Vagina (tissue), 2 donors: Measurements from ENCODE around the gene NKTR. TPM values are rescaled to one million over a fixed set of nuclear protein-coding genes. Genes with fewer than 3 reads are reported as not detected.
"Not testable (repeated sequence)": the region's sequence is repeated elsewhere in the genome, so short reads cannot be mapped to it uniquely, and the experiment has no call there.

Source experiments
- DNase-seq, 2 donors: peaks; one replicate each; pipeline ENCODE4 v3.0.0-alpha.2; 2017; ENCODE audit errors: extremely low spot score in 2 of 2
- H3K27ac ChIP-seq: fragments of 200-600 bp; sonication (generic); one replicate; pipeline ENCODE4 v1.5.1; 2019
- H3K27me3 ChIP-seq: fragments of 200-600 bp; sonication (generic); one replicate; pipeline ENCODE4 v1.5.1; 2019
- H3K36me3 ChIP-seq, 2 donors: fragments of 200-600 bp; sonication (generic); one replicate each; pipeline ENCODE4 v1.5.1; 2017 to 2019
- H3K4me1 ChIP-seq: fragments of 200-600 bp; sonication (generic); one replicate; pipeline ENCODE4 v1.5.1; 2019
- H3K4me3 ChIP-seq, 2 donors: fragments of 200-600 bp; sonication (generic); 1 replicate in 1 of 2; 2 replicates in 1 of 2; pipeline ENCODE4 v1.5.1; 2016 to 2019
- H3K9me3 ChIP-seq: fragments of 200-600 bp; sonication (generic); one replicate; pipeline ENCODE4 v1.5.1; 2019
- POLR2A ChIP-seq, 2 donors: fragments of 450-650 bp; IDR thresholded peaks; one replicate each; pipeline ENCODE4 v1.6.1; 2017; ENCODE audit warnings: antibody characterized with exemption in 2 of 2, mild to moderate bottlenecking in 2 of 2, moderate library complexity in 2 of 2
- POLR2AphosphoS5 ChIP-seq, 2 donors: sonication (generic); formaldehyde crosslinking; IDR thresholded peaks; one replicate each; pipeline ENCODE4 v1.9.0; 2017; ENCODE audit warnings: antibody characterized with exemption in 2 of 2, mild to moderate bottlenecking in 2 of 2, low read depth in 1 of 2; ENCODE audit not compliant: insufficient read depth in 1 of 2
- intact Hi-C: fragments of 100-400 bp; cut with DNase I; formaldehyde crosslinking; loops from one replicate; pipeline ENCODE4 v1.15.1; 2023
- total RNA-seq: library from RNA; depleted of rRNA; stranded (reverse); fragments of >200 nt; gene quantifications from one replicate; pipeline ENCODE4 v1.2.3, GENCODE V29; 2016
- TF ChIP-seq, protein P1 (sequence below), 3 experiments: fragments of 450-650 bp in 2 of 3; fragments of 200-600 bp in 1 of 3; sonication (generic) in 1 of 3; IDR thresholded peaks; one replicate each; pipeline ENCODE4 v1.5.1; 2017 to 2019; ENCODE audit warnings: antibody characterized with exemption in 3 of 3, mild to moderate bottlenecking in 2 of 3, moderate library complexity in 2 of 3

NKTR gene
- total RNA-seq, 1 donor from 2014 or later: 128 TPM

GRCh38 chr3:42578054-42578453, 22.4 kb upstream of the NKTR start:
- H3K27me3 ChIP-seq: no peaks in the 10 kb centered on the region
- no peak overlapping the region for H3K4me3 ChIP-seq
- intact Hi-C loops: no loop called here
- H3K9me3 ChIP-seq: no peaks in the 10 kb centered on the region
- TF ChIP-seq, protein P1, sequence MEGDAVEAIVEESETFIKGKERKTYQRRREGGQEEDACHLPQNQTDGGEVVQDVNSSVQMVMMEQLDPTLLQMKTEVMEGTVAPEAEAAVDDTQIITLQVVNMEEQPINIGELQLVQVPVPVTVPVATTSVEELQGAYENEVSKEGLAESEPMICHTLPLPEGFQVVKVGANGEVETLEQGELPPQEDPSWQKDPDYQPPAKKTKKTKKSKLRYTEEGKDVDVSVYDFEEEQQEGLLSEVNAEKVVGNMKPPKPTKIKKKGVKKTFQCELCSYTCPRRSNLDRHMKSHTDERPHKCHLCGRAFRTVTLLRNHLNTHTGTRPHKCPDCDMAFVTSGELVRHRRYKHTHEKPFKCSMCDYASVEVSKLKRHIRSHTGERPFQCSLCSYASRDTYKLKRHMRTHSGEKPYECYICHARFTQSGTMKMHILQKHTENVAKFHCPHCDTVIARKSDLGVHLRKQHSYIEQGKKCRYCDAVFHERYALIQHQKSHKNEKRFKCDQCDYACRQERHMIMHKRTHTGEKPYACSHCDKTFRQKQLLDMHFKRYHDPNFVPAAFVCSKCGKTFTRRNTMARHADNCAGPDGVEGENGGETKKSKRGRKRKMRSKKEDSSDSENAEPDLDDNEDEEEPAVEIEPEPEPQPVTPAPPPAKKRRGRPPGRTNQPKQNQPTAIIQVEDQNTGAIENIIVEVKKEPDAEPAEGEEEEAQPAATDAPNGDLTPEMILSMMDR (IDR thresholded peaks at IDR 0.05): no peak
- no peak for TF ChIP-seq POLR2A (IDR thresholded peaks at IDR 0.05)
- no peak for TF ChIP-seq POLR2AphosphoS5 (IDR thresholded peaks at IDR 0.05; ENCODE audit: insufficient read depth in 1 of 2, low read depth in 1 of 2)
- H3K36me3 ChIP-seq: peaks cover 0 to 13% of the 10 kb centered on the region in 2 donors
- no peak overlapping the region for H3K27ac ChIP-seq
- H3K4me1 ChIP-seq: peaks cover 24% of the 10 kb centered on the region
- no peak for DNase-seq

DNA sequence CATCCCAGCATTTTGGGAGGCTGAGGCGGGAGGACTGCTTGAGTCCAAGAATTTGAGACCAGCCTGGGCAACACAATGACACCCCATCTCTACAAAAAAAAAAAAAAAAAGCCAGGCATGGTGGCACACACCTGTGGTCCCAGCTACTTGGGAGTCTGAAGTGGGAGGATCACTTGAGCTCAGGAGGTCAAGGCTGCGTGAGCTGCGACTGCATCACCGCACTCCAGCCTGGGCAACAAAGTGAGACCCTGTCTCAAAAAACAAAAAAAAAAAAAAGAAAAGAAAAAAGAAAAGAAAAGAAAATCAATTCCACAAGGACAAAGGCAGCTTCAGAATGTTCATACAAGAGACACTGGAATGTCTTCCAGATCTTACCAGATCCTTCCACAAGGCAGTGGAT, 21.1 kb upstream of the NKTR start:
- H3K27me3 ChIP-seq: not testable (repeated sequence)
- peaks cover 25% of the 10 kb centered on the region for H3K4me1 ChIP-seq

DNA sequence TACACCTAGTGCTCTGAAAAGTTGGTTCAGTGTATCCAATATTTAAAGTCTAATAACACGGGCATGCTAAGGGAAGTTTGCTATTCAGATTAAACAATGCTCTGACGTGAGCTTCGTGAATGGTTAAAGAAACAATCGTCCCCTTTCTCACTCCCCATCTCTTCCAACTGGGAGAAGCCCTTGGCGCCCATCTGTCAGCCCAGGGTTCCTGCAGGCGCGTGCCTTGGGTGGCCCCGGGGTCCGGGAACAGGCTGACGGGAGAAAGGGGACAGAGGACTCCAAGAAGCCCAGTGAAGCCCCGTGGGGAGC, 19.1 kb upstream of the NKTR start:
- H3K4me3 ChIP-seq: peak overlapping the region; percentile 57 to 72
- intact Hi-C loops: no loop called here
- H3K36me3 ChIP-seq: no peaks in the 10 kb centered on the region
- no peaks in the 10 kb centered on the region for H3K27me3 ChIP-seq
- H3K4me1 ChIP-seq: peaks cover 25% of the 10 kb centered on the region
- TF ChIP-seq, protein P1 (IDR thresholded peaks at IDR 0.05): no peak
- TF ChIP-seq POLR2A (IDR thresholded peaks at IDR 0.05): no peak
- no peaks in the 10 kb centered on the region for H3K9me3 ChIP-seq
- DNase-seq: no peak
- peak overlapping the region; percentile 90 for H3K27ac ChIP-seq

More for the DNA sequence above, 21.1 kb upstream of the NKTR start:
- H3K4me3 ChIP-seq, intact Hi-C loops, H3K27ac ChIP-seq, DNase-seq, H3K36me3 ChIP-seq, H3K9me3 ChIP-seq: not testable (repeated sequence)

- Histone ChIP-seq H3K9me3 (no peaks in the 10 kb centered on the region), H3K4me3 (peak within 1 kb of the TSS; percentile 57 to 72), H3K27ac (peak within 1 kb of the TSS; percentile 90), H3K36me3 (no peaks in the 10 kb centered on the region), H3K27me3 (no peaks in the 10 kb centered on the region), H3K4me1 (peaks cover 25% of the 10 kb centered on the region)
- TF ChIP-seq POLR2AphosphoS5 (IDR thresholded peaks at IDR 0.05; ENCODE audit: insufficient read depth in 1 of 2, low read depth in 1 of 2): peak; percentile 80 to 98
- peak; percentile 34 to 83 for TF ChIP-seq POLR2A (IDR thresholded peaks at IDR 0.05)
- TF ChIP-seq, protein P1 (IDR thresholded peaks at IDR 0.05): no peak
- intact Hi-C loops: no loop called here
- DNase-seq: peak in 1 of 2 donors; percentile 97
Observed at GRCh38 chr3:42581709-42582473, 18.6 kb upstream of the NKTR start, which contains the start of gene SEC22C. Gene SEC22C, minus strand, starts transcription at chr3:42581967. Its CDS starts 12,921 bp downstream, at chr3:42569046.

GRCh38 chr3:42582474-42583070, 17.9 kb upstream of the NKTR start:
- intact Hi-C loops: no loop called here

More at GRCh38 chr3:42582474-42583070, 17.9 kb upstream of the NKTR start:
- no peak for TF ChIP-seq POLR2AphosphoS5 (IDR thresholded peaks at IDR 0.05; ENCODE audit: insufficient read depth in 1 of 2, low read depth in 1 of 2)
- TF ChIP-seq POLR2A (IDR thresholded peaks at IDR 0.05): no peak
- TF ChIP-seq, protein P1 (IDR thresholded peaks at IDR 0.05): no peak
- H3K27me3 ChIP-seq: no peaks in the 10 kb centered on the region
- no peaks in the 10 kb centered on the region for H3K9me3 ChIP-seq
- H3K4me1 ChIP-seq: peaks cover 25% of the 10 kb centered on the region
- peak overlapping the region; percentile 90 for H3K27ac ChIP-seq
- H3K4me3 ChIP-seq: peak overlapping the region; percentile 57 to 72
- DNase-seq: no peak
- no peaks in the 10 kb centered on the region for H3K36me3 ChIP-seq
